Measurements from ENCODE around the gene VAMP5. TPM values are rescaled to one million over a fixed set of nuclear protein-coding genes. Genes with fewer than 3 reads are reported as not detected.
"Not testable (repeated sequence)": the region's sequence is repeated elsewhere in the genome, so short reads cannot be mapped to it uniquely, and the experiment has no call there.

VAMP5 gene
- total RNA-seq, 2 experiments from 2014 or later, result 49.7 to 51.9 TPM

- POLR2A ChIA-PET, result interaction anchor here (2.2 to 4.5 kb wide), 3 partner anchors 9 to 124 kb away, joined by 10 to 30 read pairs (median 19); partner anchors contain the start of genes GGCX and SH2D6
- CTCF ChIA-PET, result interaction anchor here (7.6 to 8.7 kb wide), 2 partner anchors 7 to 123 kb away, joined by 53 to 62 read pairs; partner anchors contain the start of gene SH2D6
- H3K4me3 Mint-ChIP-seq, result peak overlapping the region; percentile 92
Measured at GRCh38 chr2:85542777-85543176, 41.5 kb upstream of the VAMP5 start.

DNA sequence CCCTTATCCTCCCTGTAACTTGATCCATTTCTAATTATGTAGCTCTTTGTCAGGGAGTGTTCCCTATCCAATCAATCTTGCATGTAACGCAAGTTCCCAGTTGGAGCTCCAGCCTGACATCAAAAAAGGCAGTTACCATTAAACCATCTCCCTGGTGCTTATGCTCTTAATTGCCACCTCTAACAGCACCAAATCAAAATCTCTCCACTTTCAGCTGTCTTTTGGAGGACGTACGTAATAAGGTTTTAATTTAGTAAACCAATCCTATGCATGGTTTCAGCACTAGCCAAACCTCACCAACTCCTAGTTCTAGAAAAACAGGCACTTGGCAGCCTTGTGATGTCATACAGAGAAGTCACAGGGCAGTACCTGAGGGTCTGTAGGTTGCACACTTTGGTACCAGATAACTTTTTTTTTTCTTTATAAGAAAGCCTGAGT lies 40.0 kb upstream of the VAMP5 start:
- Mint-ChIP-seq H3K27ac (peak overlapping the region; percentile 49), H3K36me3 (peaks cover 61% of the 10 kb centered on the region), H3K4me1 (ENCODE audit: low read depth) (peaks cover 36% of the 10 kb centered on the region)
- intact Hi-C loops (cut with micrococcal nuclease); H3K27me3 Mint-ChIP-seq; DNase-seq; H3K4me3 Mint-ChIP-seq; H3K9me3 Mint-ChIP-seq: not testable (repeated sequence)
- ChIA-PET POLR2A (interaction anchor here (0.7 to 3.7 kb wide), 6 partner anchors 8 to 125 kb away, joined by 3 to 23 read pairs (median 8); partner anchors contain the start of genes GGCX and SH2D6), CTCF (interaction anchor here (1.2 to 8.7 kb wide), 3 partner anchors 6 to 124 kb away, joined by 3 to 62 read pairs (median 53); partner anchors contain the start of gene SH2D6)

More at GRCh38 chr2:85542777-85543176, 41.5 kb upstream of the VAMP5 start:
- Mint-ChIP-seq H3K36me3 (peaks cover 68% of the 10 kb centered on the region), H3K4me1 (ENCODE audit: low read depth) (peaks cover 37% of the 10 kb centered on the region), H3K27me3 (no peaks in the 10 kb centered on the region), H3K9me3 (no peaks in the 10 kb centered on the region), H3K27ac (peak overlapping the region; percentile 50)
- intact Hi-C loops (cut with micrococcal nuclease), result no loop called here
- no peak for DNase-seq

- DNase-seq; intact Hi-C loops (cut with micrococcal nuclease); H3K9me3 Mint-ChIP-seq; H3K4me3 Mint-ChIP-seq; H3K27me3 Mint-ChIP-seq: not testable (repeated sequence)
- POLR2A ChIA-PET, result interaction anchor here (0.6 to 3.8 kb wide), 13 partner anchors 9 to 190 kb away, joined by 3 to 33 read pairs (median 5); partner anchors contain the start of genes ELMOD3, GGCX, RNF181 and SH2D6
- Mint-ChIP-seq H3K4me1 (ENCODE audit: low read depth) (peaks cover 36% of the 10 kb centered on the region), H3K36me3 (peaks cover 57% of the 10 kb centered on the region), H3K27ac (peak overlapping the region; percentile 46)
- CTCF ChIA-PET, result interaction anchor here (0.9 to 13.3 kb wide), 2 partner anchors 10 to 124 kb away, joined by 5 to 328 read pairs; partner anchors contain the start of gene SH2D6
Measured at GRCh38 chr2:85544915-85545779, 39.1 kb upstream of the VAMP5 start.

GRCh38 chr2:85545780-85546240 lies 38.4 kb upstream of the VAMP5 start:
- intact Hi-C loops (cut with micrococcal nuclease), result no loop called here
- peaks cover 33% of the 10 kb centered on the region for H3K4me1 Mint-ChIP-seq (ENCODE audit: low read depth)
- ChIA-PET CTCF (interaction anchor here (0.9 to 13.3 kb wide), 2 partner anchors 9 to 125 kb away, joined by 5 to 328 read pairs; partner anchors contain the start of gene SH2D6), POLR2A (interaction anchor here (0.6 to 3.8 kb wide), 12 partner anchors 9 to 469 kb away, joined by 3 to 33 read pairs (median 4); partner anchors contain the start of genes ELMOD3, GGCX, RNF181 and SH2D6)
- no peak overlapping the region for H3K4me3 Mint-ChIP-seq
- no peak overlapping the region for H3K27ac Mint-ChIP-seq
- peaks cover 51% of the 10 kb centered on the region for H3K36me3 Mint-ChIP-seq
- H3K9me3 Mint-ChIP-seq, result no peaks in the 10 kb centered on the region
- no peak for DNase-seq
- no peaks in the 10 kb centered on the region for H3K27me3 Mint-ChIP-seq

- Mint-ChIP-seq H3K9me3 (no peaks in the 10 kb centered on the region), H3K4me1 (ENCODE audit: low read depth) (peaks cover 18% of the 10 kb centered on the region), H3K27me3 (no peaks in the 10 kb centered on the region), H3K36me3 (peaks cover 44% of the 10 kb centered on the region), H3K27ac (peak overlapping the region; percentile 46), H3K4me3 (no peak overlapping the region)
- intact Hi-C loops (cut with micrococcal nuclease), result no loop called here
- CTCF ChIA-PET, result interaction anchor here (5.0 to 13.3 kb wide), 2 partner anchors 7 to 126 kb away, joined by 62 to 328 read pairs; partner anchors contain the start of genes MAT2A and SH2D6
- POLR2A ChIA-PET, result interaction anchor here (0.6 to 5.4 kb wide), 8 partner anchors 8 to 290 kb away, joined by 3 to 52 read pairs (median 15); partner anchors contain the start of genes GGCX, MAT2A and SH2D6
- DNase-seq, result no peak
Measured at GRCh38 chr2:85547089-85547858, 37.0 kb upstream of the VAMP5 start.

DNA sequence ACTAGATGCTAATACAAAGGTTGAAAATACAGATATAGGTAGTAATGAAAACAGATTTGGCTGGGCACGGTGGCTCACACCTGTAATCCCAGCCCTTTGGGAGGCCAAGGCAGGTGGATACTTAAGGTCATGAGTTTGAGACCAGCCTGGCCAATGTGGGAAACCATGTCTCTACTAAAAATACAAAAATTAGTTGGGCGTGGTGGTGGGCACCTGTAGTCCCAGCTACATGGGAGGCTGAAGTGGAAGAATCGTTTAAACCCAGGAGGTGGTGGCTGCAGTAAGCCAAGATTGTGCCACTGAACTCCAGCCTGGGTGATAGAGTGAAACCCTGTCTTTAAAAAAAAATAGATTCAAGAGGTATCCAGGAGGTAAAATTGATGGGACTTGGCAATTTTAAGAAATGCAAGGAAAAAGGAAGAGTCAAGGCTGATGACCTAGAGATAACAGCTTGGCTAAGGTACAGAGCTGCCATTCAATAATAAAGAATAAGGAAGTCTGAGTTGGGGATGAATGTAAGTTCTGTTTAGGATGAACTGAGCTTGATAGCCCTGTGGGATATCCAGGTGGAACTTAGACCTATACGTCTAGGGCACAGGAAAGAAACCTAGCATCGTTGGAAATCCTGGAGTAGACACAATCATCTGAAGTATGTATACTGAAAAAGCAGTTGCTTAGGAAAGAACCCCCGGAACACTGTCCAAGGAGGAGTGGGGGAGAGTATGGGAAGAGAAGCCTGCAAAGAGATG lies 36.2 kb upstream of the VAMP5 start:
- CTCF ChIA-PET, result interaction anchor here (0.8 to 13.3 kb wide), 8 partner anchors 8 to 193 kb away, joined by 3 to 328 read pairs (median 5); partner anchors contain the start of genes ELMOD3, GGCX, MAT2A and SH2D6
- H3K9me3 Mint-ChIP-seq, result no peaks in the 10 kb centered on the region
- H3K27me3 Mint-ChIP-seq, result no peaks in the 10 kb centered on the region
- no peak overlapping the region for H3K4me3 Mint-ChIP-seq
- peaks cover 39% of the 10 kb centered on the region for H3K36me3 Mint-ChIP-seq
- peak overlapping the region; percentile 18 for H3K27ac Mint-ChIP-seq
- H3K4me1 Mint-ChIP-seq (ENCODE audit: low read depth), result peaks cover 11% of the 10 kb centered on the region
- intact Hi-C loops (cut with micrococcal nuclease), result no loop called here
- DNase-seq, result no peak
- POLR2A ChIA-PET, result interaction anchor here (0.6 to 5.4 kb wide), 7 partner anchors 8 to 178 kb away, joined by 3 to 52 read pairs (median 3); partner anchors contain the start of genes MAT2A and SH2D6

DNA sequence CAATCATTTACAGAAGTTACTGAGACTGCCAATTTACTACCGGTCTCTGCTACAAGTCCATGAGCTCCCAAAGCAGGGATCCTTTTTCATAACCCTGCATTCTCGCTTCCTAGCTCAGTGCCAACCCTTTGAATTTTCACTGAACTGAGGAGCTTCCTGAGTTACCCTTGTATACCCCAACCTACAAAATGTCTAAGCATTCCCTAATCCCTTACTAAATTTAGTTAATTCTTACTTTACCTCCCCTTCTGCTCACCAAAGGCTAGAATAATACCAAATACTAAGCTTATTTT lies 35.7 kb upstream of the VAMP5 start:
- ChIA-PET POLR2A (interaction anchor here (0.7 to 5.4 kb wide), 6 partner anchors 9 to 222 kb away, joined by 3 to 52 read pairs (median 4); partner anchors contain the start of genes MAT2A and SH2D6), CTCF (interaction anchor here (0.8 to 13.3 kb wide), 8 partner anchors 8 to 194 kb away, joined by 3 to 328 read pairs (median 5); partner anchors contain the start of genes ELMOD3, GGCX, MAT2A and SH2D6)
- DNase-seq, result no peak
- Mint-ChIP-seq H3K9me3 (no peaks in the 10 kb centered on the region), H3K36me3 (peaks cover 34% of the 10 kb centered on the region), H3K27ac (no peak overlapping the region), H3K4me3 (no peak overlapping the region), H3K4me1 (ENCODE audit: low read depth) (peaks cover 6% of the 10 kb centered on the region), H3K27me3 (no peaks in the 10 kb centered on the region)
- intact Hi-C loops (cut with micrococcal nuclease), result no loop called here

DNA sequence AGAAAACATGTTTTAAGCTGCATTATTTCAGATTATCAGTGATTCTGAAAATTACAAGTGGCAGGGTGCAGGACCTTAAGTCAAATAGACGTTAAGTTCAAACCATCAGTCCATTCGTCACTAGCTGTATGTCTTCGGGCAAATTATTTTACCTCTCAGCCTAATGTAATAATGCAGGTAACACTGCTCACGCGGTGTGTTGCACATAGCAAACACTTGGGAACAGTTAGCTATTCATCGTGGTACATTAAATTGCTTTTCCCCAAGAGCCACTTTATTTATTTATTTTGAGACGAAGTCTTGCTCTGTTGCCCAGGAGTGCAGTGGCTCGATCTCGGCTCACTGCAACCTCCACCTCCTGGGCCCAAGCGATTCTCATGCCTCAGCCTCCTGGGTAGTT lies 35.1 kb upstream of the VAMP5 start:
- no peak overlapping the region for H3K4me3 Mint-ChIP-seq
- no peak overlapping the region for H3K27ac Mint-ChIP-seq
- peaks cover 3% of the 10 kb centered on the region for H3K4me1 Mint-ChIP-seq (ENCODE audit: low read depth)
- no peak for DNase-seq
- ChIA-PET CTCF (interaction anchor here (0.8 to 13.3 kb wide), 8 partner anchors 8 to 194 kb away, joined by 3 to 328 read pairs (median 5); partner anchors contain the start of genes ELMOD3, GGCX, MAT2A and SH2D6), POLR2A (interaction anchor here (0.9 to 5.4 kb wide), 5 partner anchors 10 to 222 kb away, joined by 3 to 52 read pairs (median 5); partner anchors contain the start of genes MAT2A and SH2D6)
- H3K27me3 Mint-ChIP-seq, result no peaks in the 10 kb centered on the region
- peaks cover 36% of the 10 kb centered on the region for H3K36me3 Mint-ChIP-seq
- H3K9me3 Mint-ChIP-seq, result no peaks in the 10 kb centered on the region
- intact Hi-C loops (cut with micrococcal nuclease), result no loop called here

DNA sequence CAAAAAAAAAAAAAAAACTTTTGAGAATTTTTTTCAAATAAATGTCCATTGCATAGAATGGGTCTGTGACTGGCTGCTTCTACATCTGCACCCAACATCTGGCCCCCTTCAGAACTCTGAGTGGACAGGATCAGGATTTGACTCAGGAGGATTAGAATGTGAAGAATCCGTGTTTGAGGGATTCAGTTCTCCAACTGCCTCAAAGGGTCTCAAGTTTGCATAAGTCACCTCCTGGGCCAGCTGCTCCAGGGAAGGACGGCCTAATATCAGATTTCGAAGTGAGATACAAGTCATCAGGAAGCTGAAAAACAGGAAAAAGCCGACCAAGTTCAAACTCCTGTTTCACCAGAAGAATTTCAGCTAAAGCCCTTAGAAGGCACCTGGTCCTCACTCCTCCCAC lies 34.4 kb upstream of the VAMP5 start:
- no peak for DNase-seq
- H3K4me1 Mint-ChIP-seq (ENCODE audit: low read depth), result no peaks in the 10 kb centered on the region
- H3K36me3 Mint-ChIP-seq, result peaks cover 35% of the 10 kb centered on the region
- POLR2A ChIA-PET, result interaction anchor here (0.9 to 5.4 kb wide), 3 partner anchors 10 to 222 kb away, joined by 3 to 52 read pairs (median 3); partner anchors contain the start of genes MAT2A, SH2D6 and TGOLN2
- intact Hi-C loops (cut with micrococcal nuclease), result loop anchor here (5.0 kb wide), 1 partner anchor 248 kb away; no protein-coding TSS in a partner anchor
- H3K27me3 Mint-ChIP-seq, result no peaks in the 10 kb centered on the region
- H3K9me3 Mint-ChIP-seq, result no peaks in the 10 kb centered on the region
- no peak overlapping the region for H3K27ac Mint-ChIP-seq
- CTCF ChIA-PET, result interaction anchor here (1.0 to 13.3 kb wide), 7 partner anchors 10 to 185 kb away, joined by 3 to 328 read pairs (median 45); partner anchors contain the start of genes GGCX, MAT2A and SH2D6
- no peak overlapping the region for H3K4me3 Mint-ChIP-seq

DNA sequence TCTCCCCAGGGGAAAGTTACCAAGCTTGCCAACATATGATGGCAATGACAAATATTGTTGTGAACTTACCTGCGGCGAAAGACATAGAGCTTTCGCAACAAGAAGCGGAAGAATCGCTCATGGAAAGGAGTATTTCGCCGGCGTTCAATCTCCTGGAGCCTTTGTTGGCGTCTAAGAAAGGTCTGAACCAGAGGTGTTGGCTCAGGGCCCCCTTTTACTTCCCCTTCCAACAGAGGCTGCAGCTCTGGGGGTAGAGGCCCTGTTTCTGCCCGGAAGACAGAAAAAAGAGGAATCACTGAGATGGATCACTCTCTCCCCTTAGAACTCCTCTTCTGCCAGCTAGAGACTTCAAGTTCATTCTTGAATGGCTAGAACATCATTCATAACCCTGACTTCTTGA lies 33.7 kb upstream of the VAMP5 start:
- intact Hi-C loops (cut with micrococcal nuclease), result loop anchor here (5.0 kb wide), 1 partner anchor 248 kb away; no protein-coding TSS in a partner anchor
- peaks cover 35% of the 10 kb centered on the region for H3K36me3 Mint-ChIP-seq

More for the DNA sequence above, 33.7 kb upstream of the VAMP5 start:
- CTCF ChIA-PET, result interaction anchor here (0.7 to 13.3 kb wide), 13 partner anchors 10 to 185 kb away, joined by 3 to 328 read pairs (median 4); partner anchors contain the start of genes GGCX, MAT2A, RNF181 and SH2D6
- H3K4me3 Mint-ChIP-seq, result no peak overlapping the region
- DNase-seq, result no peak
- peaks cover 3% of the 10 kb centered on the region for H3K4me1 Mint-ChIP-seq (ENCODE audit: low read depth)
- H3K9me3 Mint-ChIP-seq, result no peaks in the 10 kb centered on the region
- POLR2A ChIA-PET, result interaction anchor here (0.6 to 5.4 kb wide), 5 partner anchors 11 to 231 kb away, joined by 3 to 52 read pairs (median 3); partner anchors contain the start of genes MAT2A, SH2D6 and TGOLN2
- no peaks in the 10 kb centered on the region for H3K27me3 Mint-ChIP-seq
- no peak overlapping the region for H3K27ac Mint-ChIP-seq
